ENCODE results near the gene JAZF1. TPM values are rescaled to one million over a fixed set of nuclear protein-coding genes. Genes with fewer than 3 reads are reported as not detected.

Gene JAZF1
- total RNA-seq, 8 experiments from 2014 or later = 6.5 to 68.8 (median 17.6) TPM

DNA sequence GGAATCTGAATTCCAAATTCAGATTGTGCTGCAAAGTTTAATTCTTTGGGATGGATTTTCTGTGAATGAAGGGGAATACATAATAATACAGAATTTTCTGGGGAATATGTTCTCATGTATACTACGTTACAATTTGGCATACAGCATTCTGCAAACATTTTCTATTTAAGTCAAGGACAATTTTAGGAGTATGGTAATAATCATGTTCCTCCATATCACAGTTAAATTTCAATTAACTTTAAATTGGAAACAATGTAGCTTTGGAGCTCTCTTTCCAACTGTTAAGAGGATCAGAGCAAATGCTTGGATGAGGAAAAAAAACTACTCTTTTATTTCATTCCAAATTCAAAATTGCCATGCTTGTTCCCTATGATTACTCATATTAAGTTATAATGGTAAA lies 217.5 kb downstream of the JAZF1 start:
- no peak overlapping the region for H3K4me3 ChIP-seq
- WGBS, 10 experiments = 71 to 100% (median 87%) methylated on average over 1 of the region's 1 CpG; no CpG with 5 or more reads in 2 of the 10 experiments
- H3K4me1 ChIP-seq (replicated peaks in 1 of 2) = peaks cover 3 to 22% of the 10 kb centered on the region in 2 donors
- no peak overlapping the region for H3K27ac ChIP-seq
- in situ Hi-C loops (cut with MboI; ENCODE audit: low pct_unique_long_range_greater_than_20kb in 2 of 9, low sequenced_read_pairs in 9 of 9, unreplicated experiment in 9 of 9) = no loop called here
- ATAC-seq (replicated peaks in 6 of 8) = no peak

DNA sequence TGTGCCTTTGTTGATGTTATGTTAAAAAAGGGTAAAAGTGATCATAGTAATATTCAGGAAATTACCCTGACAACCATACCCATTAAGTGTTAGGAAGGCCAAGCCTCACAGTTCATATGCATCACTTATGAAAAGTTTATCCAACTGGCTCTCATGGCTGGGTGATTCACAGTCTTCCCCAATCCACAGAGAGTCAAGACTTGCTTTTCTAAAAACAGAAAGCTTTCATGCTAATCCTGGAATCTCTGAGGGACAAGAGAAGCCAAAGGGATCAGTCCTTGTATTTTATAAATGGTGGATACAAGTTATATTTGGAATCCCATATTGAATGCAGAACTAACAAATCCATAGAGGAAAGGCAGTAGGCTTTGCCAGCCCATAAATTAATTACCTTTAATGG lies 218.3 kb downstream of the JAZF1 start:
- Histone ChIP-seq H3K27ac (no peak overlapping the region), H3K4me1 (replicated peaks in 1 of 2) (peaks cover 3 to 29% of the 10 kb centered on the region in 2 donors), H3K4me3 (no peak overlapping the region)
- ATAC-seq (replicated peaks in 6 of 8) = peak in 2 of 8 experiments; percentile 45 to 75
- in situ Hi-C loops (cut with MboI; ENCODE audit: low pct_unique_long_range_greater_than_20kb in 2 of 9, low sequenced_read_pairs in 9 of 9, unreplicated experiment in 9 of 9) = no loop called here

DNA sequence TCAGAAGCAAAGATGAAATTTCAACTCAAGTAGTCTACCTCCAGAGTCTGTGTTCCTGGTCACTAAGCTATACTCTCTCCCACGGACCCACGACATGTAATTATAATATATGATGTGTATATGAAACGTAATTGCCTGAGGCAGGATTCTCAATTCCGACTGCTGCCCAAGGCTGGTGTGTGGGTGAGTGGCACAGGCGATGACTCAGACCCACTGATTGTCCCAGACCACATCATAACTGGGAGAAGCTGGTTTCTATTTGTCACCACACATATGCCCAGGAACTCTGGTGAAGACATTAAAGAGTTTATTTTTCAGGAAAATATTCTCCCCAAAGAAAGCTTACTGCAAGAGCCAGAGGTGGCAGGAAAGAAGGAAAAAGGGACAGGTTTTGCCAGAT lies 219.3 kb downstream of the JAZF1 start:
- H3K4me1 ChIP-seq (replicated peaks in 1 of 2) = peaks cover 3 to 39% of the 10 kb centered on the region in 2 donors
- no peak for ATAC-seq (replicated peaks in 6 of 8)

DNA sequence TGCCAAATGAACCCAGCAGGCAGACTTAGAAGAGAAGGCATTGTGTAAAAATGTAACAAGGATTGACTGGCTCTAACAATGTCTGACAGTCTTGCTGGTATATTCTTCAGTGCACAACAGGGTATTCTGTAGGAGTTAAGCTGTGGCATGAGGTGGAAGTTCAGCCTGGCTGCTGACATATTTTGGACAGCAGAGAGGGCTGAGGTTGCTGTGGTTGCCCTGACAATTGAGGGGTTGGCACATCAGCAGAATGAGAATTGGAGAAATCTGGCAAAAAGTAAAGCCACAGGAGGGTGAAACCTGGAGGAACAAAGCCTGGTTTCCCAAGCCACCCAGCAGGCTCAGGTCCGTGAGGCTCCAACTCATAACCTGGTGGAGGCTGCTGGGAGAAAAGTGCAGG lies 220.2 kb downstream of the JAZF1 start:
- WGBS, 10 experiments = 71 to 100% (median 100%) methylated on average over 1 of the region's 1 CpG; no CpG with 5 or more reads in 4 of the 10 experiments
- no peak for ATAC-seq (replicated peaks in 6 of 8)
- Histone ChIP-seq H3K4me1 (replicated peaks in 1 of 2) (peaks cover 0 to 30% of the 10 kb centered on the region in 2 donors), H3K4me3 (no peak overlapping the region), H3K27ac (no peak overlapping the region)
- in situ Hi-C loops (cut with MboI; ENCODE audit: low pct_unique_long_range_greater_than_20kb in 2 of 9, low sequenced_read_pairs in 9 of 9, unreplicated experiment in 9 of 9) = no loop called here

More for the DNA sequence above, 219.3 kb downstream of the JAZF1 start:
- Histone ChIP-seq H3K4me3 (no peak overlapping the region), H3K27ac (no peak overlapping the region)
- WGBS, 10 experiments = 47 to 100% (median 82%) methylated on average over 1 to 5 of the region's 5 CpGs; no CpG with 5 or more reads in 3 of the 10 experiments
- in situ Hi-C loops (cut with MboI; ENCODE audit: low pct_unique_long_range_greater_than_20kb in 2 of 9, low sequenced_read_pairs in 9 of 9, unreplicated experiment in 9 of 9) = no loop called here

DNA sequence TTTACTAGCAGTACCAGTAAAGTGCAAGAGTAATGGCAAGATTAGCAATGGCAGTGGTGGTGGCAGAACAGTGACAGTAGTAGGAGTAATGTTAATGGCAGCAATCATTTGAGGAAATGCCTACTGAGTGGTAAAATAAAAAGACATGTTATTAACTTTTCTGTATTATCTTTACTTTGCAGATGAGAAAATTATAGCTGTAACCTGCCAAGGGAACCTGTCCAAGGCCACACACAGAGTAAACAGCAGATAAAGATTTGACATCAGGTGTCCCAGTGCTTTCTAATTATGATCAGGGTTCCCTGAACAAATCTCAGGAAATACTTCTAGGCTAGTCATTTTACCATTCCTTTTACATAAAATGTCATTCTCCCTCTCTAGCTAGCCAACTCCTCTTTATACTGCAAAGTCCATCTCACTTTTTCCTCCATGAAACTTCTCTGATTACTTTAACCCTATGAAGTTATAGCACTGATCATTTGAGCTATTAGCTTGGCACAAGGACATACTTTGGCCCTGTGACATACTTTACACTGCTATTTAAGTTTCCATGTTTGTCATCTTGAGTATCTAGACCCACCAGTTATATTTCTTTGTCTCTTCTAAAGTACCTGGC lies 221.6 kb downstream of the JAZF1 start:
- in situ Hi-C loops (cut with MboI; ENCODE audit: low pct_unique_long_range_greater_than_20kb in 2 of 9, low sequenced_read_pairs in 9 of 9, unreplicated experiment in 9 of 9) = no loop called here
- Histone ChIP-seq H3K4me3 (no peak overlapping the region), H3K4me1 (replicated peaks in 1 of 2) (peaks cover 0 to 17% of the 10 kb centered on the region in 2 donors), H3K27ac (no peak overlapping the region)
- ATAC-seq (replicated peaks in 6 of 8) = no peak

DNA sequence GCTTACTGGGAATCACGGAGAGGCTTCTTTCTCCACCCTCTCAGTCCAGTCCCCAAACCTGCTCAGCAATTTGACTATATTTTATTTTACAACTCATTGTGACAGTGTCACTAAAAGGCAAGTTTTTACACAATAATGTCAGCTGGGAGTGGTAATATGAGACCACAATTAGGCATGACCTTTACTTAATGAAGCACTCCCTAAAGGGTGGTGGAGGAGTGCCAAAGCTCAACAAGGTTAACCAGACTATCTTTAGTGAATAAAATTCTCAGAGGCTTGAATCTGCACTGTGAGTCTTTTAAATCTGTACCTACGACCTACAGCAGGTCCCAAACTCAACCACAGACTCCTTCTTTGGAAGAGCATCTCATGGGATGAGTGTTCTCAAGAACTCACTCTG lies 225.0 kb downstream of the JAZF1 start:
- ATAC-seq (replicated peaks in 6 of 8) = no peak
- H3K4me3 ChIP-seq = no peak overlapping the region
- H3K27ac ChIP-seq = no peak overlapping the region
- H3K4me1 ChIP-seq (replicated peaks in 1 of 2) = peaks cover 0 to 17% of the 10 kb centered on the region in 2 donors
- in situ Hi-C loops (cut with MboI; ENCODE audit: low pct_unique_long_range_greater_than_20kb in 2 of 9, low sequenced_read_pairs in 9 of 9, unreplicated experiment in 9 of 9) = no loop called here
- WGBS, 10 experiments = 60 to 100% (median 85%) methylated on average over 1 to 2 of the region's 2 CpGs; no CpG with 5 or more reads in 2 of the 10 experiments

DNA sequence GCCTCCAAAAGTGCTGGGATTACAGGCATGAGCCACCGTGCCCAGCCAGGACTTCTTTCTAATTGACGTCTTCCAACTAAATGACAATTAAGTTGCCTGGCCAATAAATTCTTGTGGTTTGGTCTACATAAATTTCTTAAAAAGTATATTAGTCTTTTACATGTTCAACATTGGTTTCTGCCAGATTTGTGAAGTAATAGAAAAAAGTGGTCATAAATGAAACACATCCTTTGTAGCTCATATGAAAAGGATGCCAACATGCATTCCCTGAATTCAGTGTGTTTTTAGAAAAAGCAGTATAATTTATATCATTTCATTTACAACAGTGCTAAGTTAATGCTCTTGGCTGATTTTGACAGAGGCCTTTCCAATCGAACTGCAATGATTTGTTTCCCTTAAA lies 225.6 kb downstream of the JAZF1 start:
- Histone ChIP-seq H3K27ac (no peak overlapping the region), H3K4me1 (replicated peaks in 1 of 2) (peaks cover under 1 to 22% of the 10 kb centered on the region in 2 donors), H3K4me3 (no peak overlapping the region)
- no peak for ATAC-seq (replicated peaks in 6 of 8)
- in situ Hi-C loops (cut with MboI; ENCODE audit: low pct_unique_long_range_greater_than_20kb in 2 of 9, low sequenced_read_pairs in 9 of 9, unreplicated experiment in 9 of 9) = no loop called here
- 10 to 100% (median 71%) methylated on average over 1 to 3 of the region's 3 CpGs; no CpG with 5 or more reads in 1 of the 10 experiments for WGBS, 10 experiments

DNA sequence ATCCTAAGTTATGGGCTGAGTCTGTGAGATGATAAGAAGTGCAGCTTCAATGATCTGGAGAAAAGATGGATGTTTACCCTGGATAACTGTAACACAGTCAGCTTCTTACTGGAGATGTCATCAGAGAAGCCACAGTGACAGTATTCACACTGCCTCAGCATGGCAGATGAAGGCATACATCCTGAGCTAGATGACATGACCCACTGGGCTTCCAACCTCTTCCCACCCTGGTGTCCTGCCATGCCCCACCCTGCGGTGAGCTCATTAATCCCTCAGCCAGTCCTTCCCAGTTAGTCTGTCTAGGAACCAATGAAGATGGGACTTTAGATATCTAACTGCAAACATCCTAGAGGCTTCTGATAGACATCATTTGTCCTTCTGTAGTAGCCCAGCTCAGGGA lies 226.8 kb downstream of the JAZF1 start:
- in situ Hi-C loops (cut with MboI; ENCODE audit: low pct_unique_long_range_greater_than_20kb in 2 of 9, low sequenced_read_pairs in 9 of 9, unreplicated experiment in 9 of 9) = no loop called here
- ATAC-seq (replicated peaks in 6 of 8) = peak in 2 of 8 experiments; percentile 27 to 47
- 29 to 100% methylated on average over 1 of the region's 1 CpG; no CpG with 5 or more reads in 8 of the 10 experiments for WGBS, 10 experiments
- H3K27ac ChIP-seq = no peak overlapping the region
- H3K4me1 ChIP-seq (replicated peaks in 1 of 2) = peaks cover 2 to 24% of the 10 kb centered on the region in 2 donors
- H3K4me3 ChIP-seq = no peak overlapping the region

DNA sequence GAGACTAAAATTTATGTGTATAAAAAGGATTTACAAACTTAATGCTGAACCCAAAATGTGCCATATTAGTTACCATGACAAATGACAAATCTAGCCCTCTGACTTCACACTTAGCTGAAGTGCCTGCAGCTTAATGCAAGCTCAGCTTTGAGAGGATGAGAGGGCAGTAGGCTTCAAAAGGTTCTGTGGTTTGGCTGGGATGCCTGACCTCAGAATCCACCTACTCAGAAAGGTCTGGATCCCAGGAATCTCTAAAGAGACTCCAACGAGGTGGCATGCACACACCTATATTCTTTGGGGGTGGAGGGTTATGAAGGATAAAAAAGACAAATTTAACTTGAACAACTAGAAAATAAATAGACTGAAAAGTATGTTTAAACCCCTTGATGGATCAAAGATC lies 227.2 kb downstream of the JAZF1 start:
- in situ Hi-C loops (cut with MboI; ENCODE audit: low pct_unique_long_range_greater_than_20kb in 2 of 9, low sequenced_read_pairs in 9 of 9, unreplicated experiment in 9 of 9) = no loop called here
- Histone ChIP-seq H3K27ac (no peak overlapping the region), H3K4me3 (no peak overlapping the region), H3K4me1 (replicated peaks in 1 of 2) (peaks cover 3 to 29% of the 10 kb centered on the region in 2 donors)
- peak in 1 of 8 experiments; percentile 39 for ATAC-seq (replicated peaks in 6 of 8)
- WGBS, 10 experiments = 89% methylated on average over 1 of the region's 1 CpG; no CpG with 5 or more reads in 9 of the 10 experiments

DNA sequence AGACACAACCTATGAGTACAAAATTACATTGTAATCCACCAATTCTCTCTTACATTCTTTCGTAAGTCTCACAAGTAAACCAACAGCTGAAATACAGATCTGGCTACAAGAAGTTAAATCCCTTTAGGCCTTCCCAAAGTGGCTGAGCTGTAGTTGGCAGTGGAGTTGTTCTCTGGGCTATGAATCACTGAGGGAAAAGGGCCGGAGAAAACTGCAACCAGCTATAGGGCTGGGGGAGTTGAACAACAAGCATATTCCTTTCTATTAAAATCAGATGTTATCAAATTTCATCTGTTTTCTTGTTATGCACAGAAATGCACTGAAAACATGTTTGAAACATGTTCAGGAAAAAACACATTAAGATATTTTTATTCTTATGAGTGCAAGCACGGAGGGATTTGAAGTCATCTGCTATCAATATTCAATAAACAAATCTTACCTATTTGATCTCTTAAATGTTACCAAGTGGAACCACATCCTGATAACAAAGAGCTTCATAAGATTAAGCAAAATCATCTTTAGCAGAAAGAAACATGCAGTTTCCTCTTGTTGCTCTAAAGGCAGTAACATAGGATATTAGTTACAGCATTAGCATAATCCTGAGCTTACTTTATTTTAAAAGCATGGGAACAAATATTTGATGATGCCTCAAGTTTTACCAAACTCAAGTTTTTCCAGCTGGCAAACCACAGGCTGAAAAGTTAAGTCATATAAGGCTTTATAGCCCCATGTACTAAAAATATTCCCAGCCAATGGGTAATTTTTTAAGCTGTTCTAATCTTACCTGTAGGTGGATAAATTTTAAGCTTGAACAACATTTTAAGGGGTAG lies 227.9 kb downstream of the JAZF1 start:
- no peak overlapping the region for H3K4me3 ChIP-seq
- in situ Hi-C loops (cut with MboI; ENCODE audit: low pct_unique_long_range_greater_than_20kb in 2 of 9, low sequenced_read_pairs in 9 of 9, unreplicated experiment in 9 of 9) = no loop called here
- WGBS, 10 experiments = 17 to 100% (median 88%) methylated on average over 1 to 2 of the region's 3 CpGs; no CpG with 5 or more reads in 1 of the 10 experiments
- peak in 2 of 8 experiments; percentile 37 to 63 for ATAC-seq (replicated peaks in 6 of 8)
- peaks cover 5 to 33% of the 10 kb centered on the region in 2 donors for H3K4me1 ChIP-seq (replicated peaks in 1 of 2)
- H3K27ac ChIP-seq = no peak overlapping the region

DNA sequence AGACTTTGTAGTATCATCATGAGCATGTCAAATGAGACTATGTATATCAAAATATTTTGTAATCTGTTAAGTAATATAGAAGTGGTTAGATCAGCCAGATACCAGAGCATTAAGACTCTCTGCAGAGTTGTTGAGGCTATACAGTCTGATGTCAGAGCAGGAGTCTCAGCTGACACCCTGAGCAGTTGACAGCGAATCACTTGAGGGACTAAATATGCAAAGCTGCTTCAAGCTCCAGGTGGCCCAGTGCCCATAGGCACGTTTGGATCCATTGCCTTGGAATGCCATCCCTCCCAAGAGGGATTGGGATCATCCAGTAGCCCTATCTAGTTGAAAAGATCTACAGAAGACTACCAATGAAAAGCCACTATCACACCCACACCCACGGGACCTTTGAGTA lies 230.5 kb downstream of the JAZF1 start:
- 0 to 100% (median 78%) methylated on average over 1 to 3 of the region's 3 CpGs; no CpG with 5 or more reads in 2 of the 10 experiments for whole genome bisulfite sequencing, 10 experiments
- in situ Hi-C loops (cut with MboI; ENCODE audit: low pct_unique_long_range_greater_than_20kb in 2 of 9, low sequenced_read_pairs in 9 of 9, unreplicated experiment in 9 of 9) = no loop called here
- Histone ChIP-seq H3K27ac (no peak overlapping the region), H3K4me3 (no peak overlapping the region), H3K4me1 (replicated peaks in 1 of 2) (peaks cover 5 to 33% of the 10 kb centered on the region in 2 donors)
- ATAC-seq (replicated peaks in 6 of 8) = no peak

DNA sequence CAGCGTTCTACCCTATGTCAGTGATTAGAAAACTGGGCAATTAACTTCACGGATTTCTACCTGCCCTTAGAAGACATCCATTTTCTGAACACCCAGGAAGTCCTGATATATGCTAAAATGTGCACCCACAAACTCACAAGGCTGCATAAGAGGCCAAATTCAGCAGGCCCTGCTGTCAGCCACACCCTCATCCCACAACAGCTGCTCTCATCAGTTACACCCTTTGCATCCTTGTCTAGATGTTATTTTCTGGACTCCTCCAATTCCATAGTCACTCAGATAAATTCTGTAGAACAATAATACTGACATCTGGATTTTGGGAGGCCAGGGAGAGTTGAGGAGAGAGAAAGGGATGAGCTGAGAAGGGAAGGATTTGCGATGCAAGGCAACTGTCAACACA lies 231.7 kb downstream of the JAZF1 start:
- Histone ChIP-seq H3K4me1 (replicated peaks in 1 of 2) (peaks cover 5 to 35% of the 10 kb centered on the region in 2 donors), H3K27ac (no peak overlapping the region), H3K4me3 (no peak overlapping the region)
- in situ Hi-C loops (cut with MboI; ENCODE audit: low pct_unique_long_range_greater_than_20kb in 2 of 9, low sequenced_read_pairs in 9 of 9, unreplicated experiment in 9 of 9) = loop anchor here in 1 of 9 experiments (25.0 kb wide), 1 partner anchor 762 kb away; the partner anchor contains the start of gene HOXA11
- 40 to 100% (median 83%) methylated on average over 1 to 3 of the region's 3 CpGs; no CpG with 5 or more reads in 1 of the 10 experiments for WGBS, 10 experiments
- ATAC-seq (replicated peaks in 6 of 8) = peak in 1 of 8 experiments; percentile 33

DNA sequence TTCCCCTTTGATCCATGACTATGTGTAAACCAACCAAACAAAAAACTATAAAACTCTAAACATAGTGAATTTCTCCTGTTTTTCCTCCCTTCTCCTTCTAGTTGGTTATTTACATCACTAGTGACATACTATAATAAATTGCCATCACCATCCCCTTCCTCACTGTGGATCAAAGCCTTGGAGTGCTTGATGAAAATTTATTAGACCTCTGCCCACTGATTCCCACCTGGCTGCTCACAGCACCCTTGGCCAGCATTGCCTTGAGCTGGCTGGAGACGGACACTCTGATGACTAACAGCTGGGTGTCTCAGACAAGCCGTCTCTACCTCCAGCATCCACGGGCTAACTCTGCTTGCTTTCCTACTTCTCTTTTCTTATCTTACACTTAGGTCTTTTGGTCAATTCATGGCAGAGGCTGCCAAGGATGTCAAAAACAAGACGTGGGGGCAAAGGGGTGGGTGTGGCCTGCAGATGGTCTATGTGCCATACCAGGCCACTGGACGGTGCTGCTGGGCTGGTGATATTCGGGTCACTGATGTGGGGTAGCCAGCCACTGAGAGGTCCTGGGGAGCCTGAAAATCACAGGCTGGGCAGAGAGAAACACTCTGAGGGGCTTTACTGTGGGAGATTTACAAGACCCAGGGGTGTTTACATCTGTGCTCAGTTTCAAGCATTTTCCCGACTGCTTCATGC lies 232.9 kb downstream of the JAZF1 start:
- H3K4me1 ChIP-seq (replicated peaks in 1 of 2) = peaks cover 5 to 39% of the 10 kb centered on the region in 2 donors
- H3K4me3 ChIP-seq = no peak overlapping the region
- ATAC-seq (replicated peaks in 6 of 8) = peak in 4 of 8 experiments; percentile 38 to 55 (median 46)
- in situ Hi-C loops (cut with MboI; ENCODE audit: low pct_unique_long_range_greater_than_20kb in 2 of 9, low sequenced_read_pairs in 9 of 9, unreplicated experiment in 9 of 9) = loop anchor here in 1 of 9 experiments (25.0 kb wide), 1 partner anchor 760 kb away; the partner anchor contains the start of gene HOXA11
- H3K27ac ChIP-seq = no peak overlapping the region
- WGBS, 10 experiments = 38 to 100% (median 80%) methylated on average over 1 to 5 of the region's 7 CpGs; no CpG with 5 or more reads in 3 of the 10 experiments
